HL-60 (cell line): ENCODE measurements around the gene PRMT7.

Experiments used
- CTCF ChIP-seq: IDR thresholded peaks from one replicate; pipeline ENCODE4 v1.5.1; 2011; ENCODE audit warnings: low read length, control low read depth, inconsistent platforms; ENCODE audit not compliant: insufficient read depth
- POLR2AphosphoS5 ChIP-seq: IDR thresholded peaks from 2 replicates; pipeline ENCODE4 v1.6.1; 2012; ENCODE audit warnings: low read depth

GRCh38 chr16:68369697-68370580, 59.1 kb downstream of the PRMT7 start:
- TF ChIP-seq CTCF (no peak), POLR2AphosphoS5 (peak; percentile 97)
